Activated T-cell treated with anti-CD3 and anti-CD28 coated beads for 1 hour (primary cell): ENCODE measurements around the gene LAMTOR4.
"Not testable (repeated sequence)": the region's sequence is repeated elsewhere in the genome, so short reads cannot be mapped to it uniquely, and the experiment has no call there.

Source experiments
- DNase-seq: peaks from one replicate; pipeline ENCODE4 v3.0.0-alpha.2; 2020; ENCODE audit warnings: low read depth

Gene LAMTOR4

DNA sequence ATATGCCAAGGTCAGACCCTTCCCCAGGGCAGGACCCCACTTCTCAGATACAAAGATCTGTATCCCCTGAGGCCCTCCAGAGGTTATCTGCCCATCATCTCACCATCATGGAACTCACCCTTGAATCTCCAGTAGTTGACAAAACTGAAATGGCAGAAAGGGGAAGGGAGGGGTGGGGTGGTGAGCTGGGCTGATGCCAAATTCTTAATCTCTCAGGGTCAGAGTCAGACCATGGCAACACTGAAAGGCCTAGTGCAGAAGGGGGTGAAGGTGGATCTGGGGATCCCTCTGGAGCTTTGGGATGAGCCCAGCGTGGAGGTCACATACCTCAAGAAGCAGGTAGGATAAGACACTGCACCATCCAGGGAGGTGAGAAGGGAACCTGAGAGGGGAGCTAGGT lies 26.1 kb upstream of the LAMTOR4 start:
- no peak for DNase-seq

GRCh38 chr7:100124301-100125230 lies 24.2 kb upstream of the LAMTOR4 start:
- no peak for DNase-seq

- DNase-seq: no peak
Observed at GRCh38 chr7:100126239-100126930, 22.3 kb upstream of the LAMTOR4 start.

DNA sequence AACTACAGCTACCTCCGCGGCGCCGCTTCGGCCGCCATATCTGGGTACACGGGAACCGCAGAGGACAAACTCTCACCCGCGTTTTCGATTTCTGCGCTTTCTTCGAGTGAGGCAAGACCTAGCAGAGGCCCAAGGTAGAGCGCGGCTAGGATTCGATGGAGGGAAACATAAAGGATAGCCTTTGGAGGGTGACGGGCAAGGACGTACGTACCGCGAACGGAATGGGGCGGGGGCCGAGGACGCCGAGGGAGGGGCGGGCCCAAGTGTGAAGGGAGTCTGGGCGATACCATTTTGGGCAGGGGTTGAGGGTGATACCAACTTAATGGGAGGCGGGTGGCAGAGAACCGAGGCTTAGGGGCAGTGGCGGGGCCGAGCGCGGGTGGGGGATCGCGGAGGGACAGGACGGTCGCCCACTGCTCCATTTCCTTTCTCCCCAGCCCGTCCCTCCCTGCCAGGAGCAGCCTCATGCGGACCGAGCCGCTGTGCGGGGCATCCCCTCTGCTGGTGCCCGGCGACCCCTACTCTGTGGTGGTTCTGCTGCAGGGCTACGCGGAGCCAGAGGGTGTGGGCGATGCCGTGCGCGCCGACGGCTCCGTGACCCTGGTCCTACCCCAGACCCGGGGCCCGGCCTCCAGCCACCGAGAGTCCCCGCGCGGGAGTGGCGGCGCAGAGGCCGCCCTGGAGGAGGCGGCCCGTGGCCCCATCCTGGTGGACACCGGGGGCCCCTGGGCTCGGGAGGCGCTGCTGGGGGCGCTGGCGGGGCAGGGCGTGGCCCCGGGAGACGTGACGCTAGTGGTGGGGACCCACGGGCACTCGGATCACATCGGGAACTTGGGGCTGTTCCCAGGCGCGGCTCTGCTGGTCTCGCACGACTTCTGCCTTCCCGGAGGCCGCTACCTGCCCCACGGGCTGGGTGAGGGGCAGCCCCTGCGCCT lies 21.5 kb upstream of the LAMTOR4 start, which contains the start of gene MBLAC1:
TSS of gene MBLAC1 (plus strand) at position 37 of the 935 bp plus-strand sequence. CDS start at position 466, 429 bp downstream.
- DNase-seq: peak; percentile 90

GRCh38 chr7:100127866-100128636 lies 20.7 kb upstream of the LAMTOR4 start:
- DNase-seq: no peak

GRCh38 chr7:100128637-100128963 lies 20.1 kb upstream of the LAMTOR4 start:
- no peak for DNase-seq

GRCh38 chr7:100130220-100130607 lies 18.5 kb upstream of the LAMTOR4 start:
- DNase-seq: not testable (repeated sequence)

DNA sequence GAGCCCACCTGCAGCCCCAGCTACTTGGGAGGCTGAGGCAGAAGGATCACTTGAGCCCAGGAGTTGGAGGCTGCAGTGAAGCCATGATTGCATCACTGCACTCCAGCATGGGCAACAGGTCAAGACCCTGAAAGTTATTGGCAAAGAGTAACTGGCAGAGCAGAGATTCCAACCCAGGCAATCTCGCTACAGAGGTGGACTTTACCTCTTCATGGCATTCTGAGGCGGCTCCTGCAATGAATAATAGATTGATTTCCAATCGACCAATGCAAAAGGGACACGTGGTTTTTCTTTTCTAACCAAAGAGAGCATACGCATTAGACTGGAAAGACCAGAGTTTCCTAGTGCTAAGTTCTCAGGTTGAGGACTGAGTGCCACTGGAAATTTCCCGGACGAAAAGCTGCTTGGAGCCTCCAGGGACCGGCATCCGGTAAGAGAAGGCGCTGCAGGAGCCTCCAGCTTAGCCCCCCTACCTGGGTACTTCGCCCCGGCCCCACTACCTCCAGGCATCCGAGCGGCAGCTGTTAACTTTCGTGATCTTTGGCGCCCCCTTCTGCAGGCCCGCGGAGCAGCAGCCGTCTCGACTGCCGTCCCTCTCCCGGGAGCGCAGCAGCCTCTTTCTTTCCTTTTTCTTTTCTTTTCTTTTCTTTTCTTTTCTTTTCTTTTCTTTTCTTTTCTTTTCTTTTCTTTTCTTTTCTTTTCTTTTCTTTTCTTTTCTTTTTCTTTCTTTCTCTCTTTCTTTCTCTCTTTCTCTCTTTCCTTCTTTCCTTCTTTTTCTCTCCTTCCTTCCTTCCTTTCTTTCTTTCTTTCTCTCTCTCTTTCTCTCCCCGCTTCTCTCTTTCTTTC lies 17.9 kb upstream of the LAMTOR4 start:
- DNase-seq: peak; percentile 80

GRCh38 chr7:100132126-100132525 lies 16.6 kb upstream of the LAMTOR4 start:
- no peak for DNase-seq

- peak; percentile 52 for DNase-seq
Observed at GRCh38 chr7:100132697-100133151, 16.0 kb upstream of the LAMTOR4 start.

GRCh38 chr7:100137851-100138760 lies 10.6 kb upstream of the LAMTOR4 start:
- no peak for DNase-seq

GRCh38 chr7:100141555-100141949 lies 7.2 kb upstream of the LAMTOR4 start:
- no peak for DNase-seq

GRCh38 chr7:100142461-100142860 lies 6.3 kb upstream of the LAMTOR4 start:
- DNase-seq: no peak

DNA sequence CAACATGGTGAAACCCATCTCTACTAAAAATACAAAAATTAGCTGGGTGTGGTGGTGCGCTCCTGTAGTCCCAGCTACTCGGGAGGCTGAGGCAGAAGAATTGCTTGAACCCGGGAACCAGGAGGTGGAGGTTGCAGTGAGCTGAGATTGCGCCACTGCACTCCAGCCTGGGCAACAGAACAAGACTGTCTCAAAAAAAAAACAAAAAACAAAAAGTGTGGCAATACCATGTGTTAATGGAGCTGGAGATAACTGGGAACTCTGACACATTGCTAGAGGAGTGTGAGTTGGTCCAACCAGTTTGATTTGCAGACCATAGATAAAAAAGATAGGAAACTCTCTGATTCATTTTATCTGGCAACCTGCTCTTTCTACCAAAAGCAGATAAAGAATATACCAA lies 2.4 kb upstream of the LAMTOR4 start:
- DNase-seq: not testable (repeated sequence)

GRCh38 chr7:100147278-100147677 lies 1.4 kb upstream of the LAMTOR4 start:
- DNase-seq: no peak

GRCh38 chr7:100148225-100148558 lies 526 bp upstream of the LAMTOR4 start:
- no peak for DNase-seq

- no peak for DNase-seq
Observed at GRCh38 chr7:100152404-100152803, 3.7 kb downstream of the LAMTOR4 start.

- DNase-seq: no peak
Observed at GRCh38 chr7:100152937-100153666, 4.4 kb downstream of the LAMTOR4 start.
